Stimulated activated naive CD8-positive, alpha-beta T cell treated with anti-CD3 and anti-CD28 coated beads, Interleukin-15, Interleukin-2, amounts not matched to agents 100 ng/mL and 50 ng/mL, for 24 hours (primary cell): ENCODE results near the gene KATNB1.
"Not testable (repeated sequence)": the region's sequence is repeated elsewhere in the genome, so short reads cannot be mapped to it uniquely, and the experiment has no call there.

Experiments used
- H3K27ac Mint-ChIP-seq: one replicate; pipeline ENCODE4 v1.8.0; 2021; ENCODE audit warnings: mild to moderate bottlenecking, mixed read lengths
- H3K27me3 Mint-ChIP-seq: one replicate; pipeline ENCODE4 v1.8.0; 2021; ENCODE audit warnings: mixed read lengths
- H3K36me3 Mint-ChIP-seq: one replicate; pipeline ENCODE4 v1.8.0; 2021; ENCODE audit warnings: low read depth, mixed read lengths
- H3K4me1 Mint-ChIP-seq: one replicate; pipeline ENCODE4 v1.8.0; 2021; ENCODE audit warnings: low read depth, mixed read lengths
- H3K4me3 Mint-ChIP-seq: one replicate; pipeline ENCODE4 v1.8.0; 2021; ENCODE audit warnings: mild to moderate bottlenecking, mixed read lengths
- H3K9me3 Mint-ChIP-seq: one replicate; pipeline ENCODE4 v1.8.0; 2021; ENCODE audit warnings: mixed read lengths

The KATNB1 gene

DNA sequence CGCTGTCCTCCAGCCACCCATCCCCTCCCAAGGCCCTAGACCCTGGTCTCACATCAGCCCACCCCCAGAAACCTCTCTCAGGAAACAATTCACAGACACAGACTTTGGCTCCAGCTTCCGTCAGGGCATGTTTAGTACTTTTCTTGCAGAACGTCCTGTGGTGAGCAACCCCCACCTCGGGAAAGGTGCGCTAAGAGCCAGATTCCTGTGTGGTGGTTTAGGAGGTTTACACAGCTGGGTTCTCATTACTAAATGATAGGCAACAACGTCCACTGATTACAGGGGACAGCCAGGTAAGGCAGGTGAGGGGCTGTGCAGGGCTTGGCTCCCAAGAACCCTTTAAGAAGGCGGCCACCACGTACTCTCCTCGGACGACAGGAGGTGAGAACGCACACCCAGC, 37.4 kb downstream of the KATNB1 start:
- no peaks in the 10 kb centered on the region for H3K27me3 Mint-ChIP-seq
- no peak overlapping the region for H3K27ac Mint-ChIP-seq
- no peaks in the 10 kb centered on the region for H3K9me3 Mint-ChIP-seq
- no peaks in the 10 kb centered on the region for H3K36me3 Mint-ChIP-seq
- no peaks in the 10 kb centered on the region for H3K4me1 Mint-ChIP-seq
- H3K4me3 Mint-ChIP-seq = no peak overlapping the region

DNA sequence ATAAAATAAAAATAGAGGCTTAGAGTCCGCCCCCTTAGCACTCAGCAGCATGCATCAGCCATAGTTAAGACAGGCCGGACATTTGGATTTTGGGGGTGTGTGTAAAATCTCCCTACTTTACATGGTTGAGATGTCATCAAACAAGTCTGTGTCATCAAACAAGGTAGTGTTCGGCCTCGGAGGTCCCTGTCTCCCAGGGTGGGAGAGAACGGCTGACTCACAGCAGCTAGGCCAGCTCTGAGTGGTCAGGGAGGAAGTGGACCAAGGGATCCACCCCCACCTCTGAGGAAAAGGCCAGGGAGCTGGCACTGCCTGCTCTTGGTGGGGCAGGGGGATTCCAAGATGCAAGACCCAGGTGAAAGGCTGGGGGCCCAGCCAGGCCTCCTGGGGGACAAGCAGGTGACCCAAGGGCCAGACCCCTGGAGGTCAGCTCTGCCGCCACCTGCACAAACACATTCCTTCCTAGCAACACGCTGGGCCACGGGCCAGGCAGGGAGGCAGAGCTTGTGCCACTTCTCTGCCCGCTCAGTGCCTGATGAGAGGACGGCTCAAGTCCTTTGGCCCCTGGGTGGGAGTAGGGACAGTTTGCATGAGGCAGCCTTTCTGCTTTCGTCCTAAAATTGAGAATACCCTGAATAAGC, 38.2 kb downstream of the KATNB1 start:
- H3K9me3 Mint-ChIP-seq = no peaks in the 10 kb centered on the region
- no peaks in the 10 kb centered on the region for H3K4me1 Mint-ChIP-seq
- no peak overlapping the region for H3K27ac Mint-ChIP-seq

GRCh38 chr16:57774705-57775285, 39.2 kb downstream of the KATNB1 start:
- H3K27ac Mint-ChIP-seq = no peak overlapping the region
- H3K36me3 Mint-ChIP-seq = no peaks in the 10 kb centered on the region

More for the DNA sequence above, 38.2 kb downstream of the KATNB1 start:
- Mint-ChIP-seq H3K4me3 (no peak overlapping the region), H3K36me3 (no peaks in the 10 kb centered on the region), H3K27me3 (no peaks in the 10 kb centered on the region)

DNA sequence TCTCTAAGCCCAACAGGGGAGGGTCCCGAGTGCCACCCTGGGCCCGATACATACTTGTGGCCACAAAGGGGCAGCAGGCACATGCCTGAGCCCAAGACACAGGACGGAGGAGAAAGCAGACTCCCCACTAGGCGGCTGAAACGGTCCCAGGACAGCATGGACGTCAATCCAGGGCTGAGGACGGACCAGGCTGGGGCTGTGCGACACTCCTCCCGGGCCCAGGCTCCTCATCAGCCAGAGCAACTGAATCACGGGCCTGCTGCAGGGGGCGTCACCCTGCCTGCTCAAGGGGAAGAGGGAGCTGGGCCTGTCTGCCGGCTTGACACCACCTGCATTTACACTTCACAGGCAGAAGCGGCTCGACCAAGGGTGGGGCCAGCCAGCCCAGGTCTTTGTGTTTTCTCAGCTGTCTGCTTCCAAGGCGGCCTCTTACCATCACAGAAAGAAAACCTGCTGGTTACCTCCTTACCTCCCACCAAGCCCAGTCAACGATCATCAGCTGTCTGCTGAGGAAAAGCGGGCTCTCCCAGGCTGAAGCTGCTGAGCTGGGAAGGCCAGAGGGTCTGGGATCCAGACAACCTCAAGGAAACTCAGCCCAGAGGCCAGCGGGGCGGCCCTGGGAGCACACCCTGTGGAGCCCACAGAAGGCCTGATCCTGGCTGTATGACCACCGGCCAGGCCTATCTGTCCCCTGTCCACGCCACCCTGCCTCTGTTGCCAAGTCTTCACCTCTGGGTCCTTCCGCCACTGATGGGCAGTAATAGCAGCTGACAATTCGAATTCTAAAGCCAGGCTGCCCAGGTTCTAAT, 40.3 kb downstream of the KATNB1 start:
- H3K9me3 Mint-ChIP-seq = no peaks in the 10 kb centered on the region
- H3K4me1 Mint-ChIP-seq = peaks cover 3% of the 10 kb centered on the region
- H3K36me3 Mint-ChIP-seq = no peaks in the 10 kb centered on the region
- H3K4me3 Mint-ChIP-seq = no peak overlapping the region
- no peak overlapping the region for H3K27ac Mint-ChIP-seq
- no peaks in the 10 kb centered on the region for H3K27me3 Mint-ChIP-seq

More at GRCh38 chr16:57774705-57775285, 39.2 kb downstream of the KATNB1 start:
- Mint-ChIP-seq H3K4me3 (no peak overlapping the region), H3K9me3 (no peaks in the 10 kb centered on the region), H3K27me3 (no peaks in the 10 kb centered on the region), H3K4me1 (peaks cover 3% of the 10 kb centered on the region)

DNA sequence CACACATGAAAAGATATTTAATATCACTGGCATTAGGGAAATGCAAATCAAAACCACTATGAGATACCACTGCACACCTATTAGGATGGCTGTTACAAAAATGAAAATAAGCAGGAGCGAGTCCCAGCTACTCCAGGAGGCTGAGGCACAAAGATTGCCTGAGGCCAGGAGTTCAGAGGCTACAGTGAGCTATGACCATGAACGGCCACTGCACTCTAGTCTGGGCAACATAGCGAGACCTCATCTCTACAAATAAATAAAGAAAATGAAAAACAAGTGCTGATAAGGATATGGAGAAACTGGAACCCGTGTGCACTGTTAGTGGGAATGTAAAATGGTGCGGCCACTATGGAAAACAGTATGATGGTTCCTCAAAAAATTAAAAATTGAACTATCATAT, 43.1 kb downstream of the KATNB1 start:
- H3K27ac Mint-ChIP-seq = no peak overlapping the region
- H3K27me3 Mint-ChIP-seq = no peaks in the 10 kb centered on the region
- no peaks in the 10 kb centered on the region for H3K36me3 Mint-ChIP-seq
- no peak overlapping the region for H3K4me3 Mint-ChIP-seq
- peaks cover 3% of the 10 kb centered on the region for H3K4me1 Mint-ChIP-seq
- no peaks in the 10 kb centered on the region for H3K9me3 Mint-ChIP-seq

DNA sequence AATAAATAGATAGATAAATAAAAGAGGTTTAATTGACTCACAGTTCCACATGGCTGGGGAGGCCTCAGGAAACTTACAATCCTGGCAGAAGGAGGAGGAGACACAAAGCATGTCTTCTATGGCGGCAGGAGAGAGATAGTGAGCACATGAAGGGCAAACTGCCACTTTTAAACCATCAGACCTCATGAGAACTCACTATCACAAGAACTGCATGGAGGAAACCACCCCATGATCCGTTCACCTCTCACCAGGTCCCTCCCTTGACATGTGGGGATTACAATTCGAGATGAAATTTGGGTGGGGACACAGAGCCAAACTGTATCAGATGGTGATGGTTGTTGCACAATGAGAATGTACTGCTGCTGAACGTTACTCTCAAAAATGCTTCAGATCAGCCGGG, 44.3 kb downstream of the KATNB1 start:
- H3K36me3 Mint-ChIP-seq, H3K9me3 Mint-ChIP-seq, H3K4me1 Mint-ChIP-seq, H3K27me3 Mint-ChIP-seq, H3K27ac Mint-ChIP-seq, H3K4me3 Mint-ChIP-seq: not testable (repeated sequence)

DNA sequence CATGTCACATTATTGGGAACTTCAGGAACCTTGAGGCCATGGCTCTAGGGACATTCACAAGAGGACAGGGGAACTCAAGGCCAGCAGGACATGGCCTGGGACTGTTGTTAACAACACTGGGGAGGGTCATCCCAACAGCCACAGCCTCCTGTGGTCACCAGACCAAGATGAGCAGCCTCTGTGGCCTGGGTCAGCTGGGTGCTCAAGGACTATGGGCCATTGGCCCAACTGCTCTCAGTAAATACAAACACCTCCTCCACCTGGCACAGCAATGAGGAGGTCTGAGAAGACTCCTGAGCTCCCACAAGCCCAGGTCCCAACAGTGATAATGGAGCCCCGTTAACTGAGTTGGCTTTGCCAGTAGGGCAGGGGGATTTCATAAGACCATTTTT, 45.8 kb downstream of the KATNB1 start:
- Mint-ChIP-seq H3K4me1 (peaks cover 3% of the 10 kb centered on the region), H3K27me3 (no peaks in the 10 kb centered on the region), H3K4me3 (no peak overlapping the region), H3K36me3 (no peaks in the 10 kb centered on the region), H3K9me3 (no peaks in the 10 kb centered on the region), H3K27ac (no peak overlapping the region)

GRCh38 chr16:57781741-57782606, 46.4 kb downstream of the KATNB1 start:
- Mint-ChIP-seq H3K27me3 (no peaks in the 10 kb centered on the region), H3K4me3 (no peak overlapping the region), H3K36me3 (no peaks in the 10 kb centered on the region), H3K9me3 (no peaks in the 10 kb centered on the region), H3K27ac (no peak overlapping the region), H3K4me1 (peaks cover 3% of the 10 kb centered on the region)

DNA sequence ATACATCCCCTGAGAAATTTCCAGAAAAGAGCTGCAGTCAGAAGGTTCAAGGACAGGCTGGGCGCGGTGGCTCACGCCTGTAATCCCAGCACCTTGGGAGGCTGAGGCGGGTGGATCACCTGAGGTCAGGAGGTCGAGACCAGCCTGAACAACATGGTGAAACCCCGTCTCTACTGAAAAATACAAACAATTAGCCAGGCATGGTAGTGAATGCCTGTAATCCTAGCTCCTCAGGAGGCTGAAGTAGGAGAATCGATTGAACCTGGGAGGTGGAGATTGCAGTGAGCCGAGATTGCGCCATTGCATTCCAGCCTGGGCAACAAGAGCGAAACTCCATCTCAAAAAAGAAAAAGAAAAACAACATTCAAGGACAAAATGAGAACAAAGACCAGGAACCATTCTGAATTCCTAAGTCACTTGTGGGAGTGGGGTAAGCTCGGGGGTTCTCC, 47.1 kb downstream of the KATNB1 start:
- not testable (repeated sequence) for H3K4me1 Mint-ChIP-seq, H3K27ac Mint-ChIP-seq, H3K4me3 Mint-ChIP-seq, H3K9me3 Mint-ChIP-seq, H3K27me3 Mint-ChIP-seq, H3K36me3 Mint-ChIP-seq

DNA sequence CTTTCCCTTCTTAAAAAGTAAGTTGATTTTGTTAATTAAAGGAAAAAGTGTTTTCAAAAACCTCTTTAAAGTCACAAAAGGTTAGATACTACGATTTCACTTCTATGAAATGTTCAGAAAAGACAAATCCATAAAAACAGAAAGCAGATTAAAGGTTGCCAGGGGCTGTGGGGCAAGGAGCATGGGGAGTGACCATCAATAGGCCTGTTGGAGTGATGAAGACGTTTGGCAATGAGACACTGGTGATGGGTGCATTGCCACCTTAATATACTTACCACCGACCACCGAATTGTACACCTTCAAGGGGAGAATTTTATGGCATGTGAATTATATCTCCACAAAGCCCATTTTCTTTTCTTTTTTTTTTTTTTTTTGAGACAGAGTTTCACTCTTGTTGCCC, 47.5 kb downstream of the KATNB1 start:
- no peak overlapping the region for H3K27ac Mint-ChIP-seq
- no peak overlapping the region for H3K4me3 Mint-ChIP-seq
- H3K9me3 Mint-ChIP-seq = no peaks in the 10 kb centered on the region
- no peaks in the 10 kb centered on the region for H3K36me3 Mint-ChIP-seq
- peaks cover 3% of the 10 kb centered on the region for H3K4me1 Mint-ChIP-seq
- H3K27me3 Mint-ChIP-seq = no peaks in the 10 kb centered on the region

DNA sequence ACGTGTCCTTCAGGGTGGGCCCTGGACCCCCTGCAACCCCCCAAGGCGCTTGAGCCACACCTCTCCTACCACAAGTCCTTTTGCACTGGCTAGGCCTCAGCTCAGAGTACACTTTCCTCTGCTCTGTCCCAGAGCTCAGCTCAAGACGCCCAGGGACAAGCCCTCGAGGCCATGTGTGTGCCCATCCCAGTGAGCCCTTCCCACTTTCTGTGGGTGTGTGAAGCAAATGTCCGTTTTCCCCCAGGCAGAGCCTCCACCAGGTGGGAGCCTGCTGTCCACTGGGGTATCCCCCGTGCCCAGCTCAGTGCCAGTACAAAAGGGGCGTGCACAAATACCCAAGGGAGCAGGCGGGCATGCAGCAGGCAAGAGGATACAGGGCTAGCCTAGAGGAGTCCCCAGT, 48.3 kb downstream of the KATNB1 start:
- Mint-ChIP-seq H3K27ac (no peak overlapping the region), H3K9me3 (no peaks in the 10 kb centered on the region), H3K4me1 (peaks cover 3% of the 10 kb centered on the region), H3K27me3 (no peaks in the 10 kb centered on the region), H3K4me3 (no peak overlapping the region), H3K36me3 (no peaks in the 10 kb centered on the region)

GRCh38 chr16:57784334-57784733, 48.8 kb downstream of the KATNB1 start:
- Mint-ChIP-seq H3K27ac (no peak overlapping the region), H3K36me3 (no peaks in the 10 kb centered on the region), H3K9me3 (no peaks in the 10 kb centered on the region), H3K27me3 (no peaks in the 10 kb centered on the region), H3K4me3 (no peak overlapping the region), H3K4me1 (no peaks in the 10 kb centered on the region)

DNA sequence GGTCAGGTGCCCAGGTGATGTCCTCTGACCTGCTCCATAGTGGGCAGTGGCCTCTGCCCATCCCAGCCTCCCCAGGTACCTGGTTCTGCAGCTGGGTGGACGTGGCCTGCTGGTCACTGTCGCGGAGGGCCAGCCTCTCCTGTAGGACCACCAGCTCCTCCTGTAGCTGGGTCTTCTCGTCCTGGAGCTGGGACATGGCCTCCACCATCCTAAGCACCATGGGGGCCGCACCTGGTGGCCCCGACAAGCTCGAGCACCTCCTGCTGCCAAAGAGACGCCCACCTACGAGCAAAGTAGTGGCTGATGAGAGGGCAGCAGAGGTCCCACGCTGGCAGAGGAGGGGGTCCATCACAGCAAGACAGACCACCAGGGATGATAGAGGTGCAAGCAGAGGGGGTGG, 49.8 kb downstream of the KATNB1 start:
- H3K4me1 Mint-ChIP-seq = no peaks in the 10 kb centered on the region
- no peak overlapping the region for H3K27ac Mint-ChIP-seq
- no peaks in the 10 kb centered on the region for H3K36me3 Mint-ChIP-seq
- no peak overlapping the region for H3K4me3 Mint-ChIP-seq
- H3K9me3 Mint-ChIP-seq = no peaks in the 10 kb centered on the region
- H3K27me3 Mint-ChIP-seq = no peaks in the 10 kb centered on the region

GRCh38 chr16:57785924-57786323, 50.4 kb downstream of the KATNB1 start:
- H3K4me1 Mint-ChIP-seq = no peaks in the 10 kb centered on the region
- H3K9me3 Mint-ChIP-seq = no peaks in the 10 kb centered on the region
- no peak overlapping the region for H3K27ac Mint-ChIP-seq
- no peaks in the 10 kb centered on the region for H3K36me3 Mint-ChIP-seq
- H3K27me3 Mint-ChIP-seq = no peaks in the 10 kb centered on the region
- H3K4me3 Mint-ChIP-seq = no peak overlapping the region
